CD14-positive monocyte (primary cell): Measurements from ENCODE around the gene PCED1A. TPM values are rescaled to one million over a fixed set of nuclear protein-coding genes. Genes with fewer than 3 reads are reported as not detected.

ENCODE experiments used
- DNase-seq, 3 donors: peaks; one replicate each; pipeline ENCODE4 v3.0.0-alpha.2; 2011 to 2022
- H2AFZ ChIP-seq: 2 replicates; pipeline ENCODE4 v1.6.0; 2012; ENCODE audit warnings: mild to moderate bottlenecking, low read depth, low read length, inconsistent platforms; ENCODE audit not compliant: insufficient read depth, poor library complexity, severe bottlenecking
- H3K27ac ChIP-seq, 2 donors: 1 replicate in 1 of 2; 2 replicates in 1 of 2; pipeline ENCODE4 v1.5.1; 2012 to 2013; ENCODE audit warnings: low read length in 2 of 2, control low read depth in 1 of 2, inconsistent platforms in 1 of 2, low read depth in 1 of 2, mild to moderate bottlenecking in 1 of 2
- H3K27me3 ChIP-seq, 2 donors: one replicate each; pipeline versions ENCODE4 v1.6.0 to v1.6.1; 2011 to 2013; ENCODE audit warnings: low read length in 2 of 2; ENCODE audit not compliant: control insufficient read depth in 2 of 2, insufficient read depth in 2 of 2
- H3K36me3 ChIP-seq, 2 donors: replicated peaks in 1 of 2; 1 replicate in 1 of 2; 2 replicates in 1 of 2; pipeline versions ENCODE4 v1.5.1 to v1.6.1; 2012 to 2013; ENCODE audit warnings: low read length in 2 of 2, control low read depth in 1 of 2, inconsistent platforms in 1 of 2, mild to moderate bottlenecking in 1 of 2; ENCODE audit not compliant: insufficient read depth in 2 of 2, control insufficient read depth in 1 of 2
- H3K4me1 ChIP-seq, 2 donors: 1 replicate in 1 of 2; 2 replicates in 1 of 2; pipeline versions ENCODE4 v1.5.1 to v1.6.1; 2012 to 2013; ENCODE audit warnings: low read length in 2 of 2, control low read depth in 1 of 2, inconsistent platforms in 1 of 2, mild to moderate bottlenecking in 1 of 2, moderate library complexity in 1 of 2; ENCODE audit not compliant: insufficient read depth in 2 of 2, control insufficient read depth in 1 of 2
- H3K4me2 ChIP-seq: replicated peaks from 2 replicates; pipeline ENCODE3; 2012; ENCODE audit warnings: low read length, moderate library complexity, mild to moderate bottlenecking; ENCODE audit not compliant: poor library complexity, severe bottlenecking; ENCODE audit errors: extremely low read depth
- H3K4me3 ChIP-seq, 3 experiments: fragments of 200-600 bp in 1 of 3; sonication (generic) in 1 of 3; replicated peaks in 1 of 3; 1 replicate in 2 of 3; 2 replicates in 1 of 3; pipeline ENCODE4 v1.5.1; 2011 to 2013; ENCODE audit warnings: low read length in 3 of 3, mild to moderate bottlenecking in 3 of 3, control low read depth in 2 of 3, low read depth in 2 of 3, inconsistent platforms in 1 of 3, moderate library complexity in 1 of 3
- H3K79me2 ChIP-seq: 2 replicates; pipeline ENCODE4 v1.6.0; 2012; ENCODE audit warnings: mild to moderate bottlenecking, control low read depth, inconsistent platforms, low read length, moderate library complexity; ENCODE audit not compliant: insufficient read depth
- H3K9ac ChIP-seq: 2 replicates; pipeline ENCODE4 v1.6.0; 2017; ENCODE audit warnings: low read length, mild to moderate bottlenecking; ENCODE audit not compliant: insufficient read depth, poor library complexity, severe bottlenecking
- H3K9me3 ChIP-seq, 2 donors: replicated peaks in 1 of 2; 1 replicate in 1 of 2; 2 replicates in 1 of 2; pipeline versions ENCODE4 v1.5.1 to v1.6.1; 2012 to 2013; ENCODE audit warnings: low read length in 2 of 2, control low read depth in 1 of 2; ENCODE audit not compliant: control insufficient read depth in 1 of 2, insufficient read depth in 1 of 2
- H4K20me1 ChIP-seq: 2 replicates; pipeline ENCODE4 v1.6.0; 2012; ENCODE audit warnings: mild to moderate bottlenecking, low read length, control low read depth, moderate library complexity; ENCODE audit not compliant: insufficient read depth
- H3K27ac Mint-ChIP-seq, 7 donors: one replicate each; pipeline ENCODE4 v1.8.0; 2020; ENCODE audit warnings: mild to moderate bottlenecking in 7 of 7, mixed read lengths in 7 of 7, moderate library complexity in 6 of 7, inconsistent platforms in 2 of 7
- H3K27me3 Mint-ChIP-seq, 3 donors: one replicate each; pipeline ENCODE4 v1.8.0; 2021 to 2022; ENCODE audit warnings: low read depth in 3 of 3, mild to moderate bottlenecking in 3 of 3, mixed read lengths in 3 of 3, moderate library complexity in 3 of 3, inconsistent platforms in 1 of 3
- H3K36me3 Mint-ChIP-seq, 2 donors: one replicate each; pipeline ENCODE4 v1.8.0; 2020; ENCODE audit warnings: mixed read lengths in 2 of 2, inconsistent platforms in 1 of 2, mild to moderate bottlenecking in 1 of 2
- H3K4me1 Mint-ChIP-seq: one replicate; pipeline ENCODE4 v1.8.0; 2020; ENCODE audit warnings: mild to moderate bottlenecking, mixed read lengths
- H3K4me3 Mint-ChIP-seq, 2 donors: one replicate each; pipeline ENCODE4 v1.8.0; 2020; ENCODE audit warnings: mild to moderate bottlenecking in 2 of 2, mixed read lengths in 2 of 2, moderate library complexity in 1 of 2
- H3K9me3 Mint-ChIP-seq, 7 donors: one replicate each; pipeline ENCODE4 v1.8.0; 2020 to 2022; ENCODE audit warnings: mixed read lengths in 7 of 7, mild to moderate bottlenecking in 6 of 7, moderate library complexity in 6 of 7, inconsistent platforms in 2 of 7
- CTCF ChIP-seq: fragments of 200-600 bp; IDR thresholded peaks from one replicate; pipeline ENCODE4 v1.8.0; 2022; ENCODE audit warnings: antibody characterized with exemption, mild to moderate bottlenecking
- WGBS: methylation state at CpG from one replicate; pipeline ENCODE4 v1.1.5; 2013; ENCODE audit warnings: missing lambda C conversion rate; ENCODE audit not compliant: insufficient coverage; 5-methylcytosine and 5-hydroxymethylcytosine counted together
- intact Hi-C, 2 donors: fragments of 100-400 bp; cut with micrococcal nuclease; formaldehyde crosslinking; loops; one replicate each; pipeline versions ENCODE4 v1.15.0 to v1.15.1; 2023
- polyA plus RNA-seq, 3 donors: library from polyadenylated mRNA; depleted of rRNA in 1 of 3; unstranded in 2 of 3; stranded (reverse) in 1 of 3; fragments of 300-500 nt in 2 of 3; fragments of >200 nt in 1 of 3; fragmentation: Illumina TruSeq in 2 of 3; gene quantifications; 1 replicate in 2 of 3; 2 replicates in 1 of 3; pipeline ENCODE4 v1.2.3, GENCODE V29; 2012 to 2021

PCED1A gene
- polyA plus RNA-seq, 3 donors = 9.1 to 85.2 (median 10.2) TPM

GRCh38 chr20:2807019-2807418 is 33.4 kb downstream of the PCED1A start:
- Histone ChIP-seq H3K27ac (no peak overlapping the region), H3K36me3 (no peaks in the 10 kb centered on the region), H3K4me2 (no peak overlapping the region), H3K9me3 (no peaks in the 10 kb centered on the region), H4K20me1 (no peaks in the 10 kb centered on the region), H3K79me2 (no peaks in the 10 kb centered on the region), H2AFZ (no peak overlapping the region), H3K4me3 (no peak overlapping the region), H3K9ac (no peak overlapping the region), H3K27me3 (peaks cover 19 to 49% of the 10 kb centered on the region in 2 donors), H3K4me1 (no peaks in the 10 kb centered on the region)
- DNase-seq = no peak
- H3K4me3 Mint-ChIP-seq = peak overlapping the region in 1 of 2 donors; percentile 46
- TF ChIP-seq CTCF = no peak
- peaks cover 2% of the 10 kb centered on the region for H3K4me1 Mint-ChIP-seq
- H3K36me3 Mint-ChIP-seq = peaks cover 0 to 1% of the 10 kb centered on the region in 2 donors
- 94% methylated on average over 3 of the region's 4 CpGs for WGBS
- peaks cover 49 to 63% (median 50%) of the 10 kb centered on the region in 3 donors for H3K27me3 Mint-ChIP-seq
- peaks cover 0 to 9% (median 6%) of the 10 kb centered on the region in 7 donors for H3K9me3 Mint-ChIP-seq
- H3K27ac Mint-ChIP-seq = no peak overlapping the region
- intact Hi-C loops = no loop called here

GRCh38 chr20:2806351-2806701 is 34.1 kb downstream of the PCED1A start:
- peaks cover 0 to 1% of the 10 kb centered on the region in 2 donors for H3K36me3 Mint-ChIP-seq
- intact Hi-C loops = no loop called here
- peaks cover 53 to 68% (median 55%) of the 10 kb centered on the region in 3 donors for H3K27me3 Mint-ChIP-seq

More at GRCh38 chr20:2806351-2806701, 34.1 kb downstream of the PCED1A start:
- no peaks in the 10 kb centered on the region for H4K20me1 ChIP-seq
- H3K4me3 ChIP-seq = no peak overlapping the region
- H3K27ac ChIP-seq = no peak overlapping the region
- peaks cover 23 to 52% of the 10 kb centered on the region in 2 donors for H3K27me3 ChIP-seq
- 92% methylated on average over 2 of the region's 4 CpGs for WGBS
- H3K9me3 Mint-ChIP-seq = peaks cover 0 to 9% (median 2%) of the 10 kb centered on the region in 7 donors
- no peak overlapping the region for H3K4me2 ChIP-seq
- H3K27ac Mint-ChIP-seq = no peak overlapping the region
- peaks cover 6% of the 10 kb centered on the region for H3K4me1 Mint-ChIP-seq
- H3K36me3 ChIP-seq = no peaks in the 10 kb centered on the region
- H3K9me3 ChIP-seq = no peaks in the 10 kb centered on the region
- peaks cover 3% of the 10 kb centered on the region in 2 donors for H3K4me1 ChIP-seq
- no peaks in the 10 kb centered on the region for H3K79me2 ChIP-seq
- peak overlapping the region in 1 of 2 donors; percentile 66 for H3K4me3 Mint-ChIP-seq
- H2AFZ ChIP-seq = no peak overlapping the region
- no peak for DNase-seq
- no peak overlapping the region for H3K9ac ChIP-seq
- TF ChIP-seq CTCF = no peak
